ENCODE measurements around the gene CCDC92B.

CCDC92B gene

GRCh38 chr17:2749058-2749783, at the start of gene CCDC92B:
Gene CCDC92B (minus strand): TSS chr17:2749652. CDS start chr17:2735145, 14,507 bp downstream.
- H3K27me3 Mint-ChIP-seq (ENCODE audit: low read depth), result peaks cover 84% of the 10 kb centered on the region
- TF ChIP-seq, protein P1, sequence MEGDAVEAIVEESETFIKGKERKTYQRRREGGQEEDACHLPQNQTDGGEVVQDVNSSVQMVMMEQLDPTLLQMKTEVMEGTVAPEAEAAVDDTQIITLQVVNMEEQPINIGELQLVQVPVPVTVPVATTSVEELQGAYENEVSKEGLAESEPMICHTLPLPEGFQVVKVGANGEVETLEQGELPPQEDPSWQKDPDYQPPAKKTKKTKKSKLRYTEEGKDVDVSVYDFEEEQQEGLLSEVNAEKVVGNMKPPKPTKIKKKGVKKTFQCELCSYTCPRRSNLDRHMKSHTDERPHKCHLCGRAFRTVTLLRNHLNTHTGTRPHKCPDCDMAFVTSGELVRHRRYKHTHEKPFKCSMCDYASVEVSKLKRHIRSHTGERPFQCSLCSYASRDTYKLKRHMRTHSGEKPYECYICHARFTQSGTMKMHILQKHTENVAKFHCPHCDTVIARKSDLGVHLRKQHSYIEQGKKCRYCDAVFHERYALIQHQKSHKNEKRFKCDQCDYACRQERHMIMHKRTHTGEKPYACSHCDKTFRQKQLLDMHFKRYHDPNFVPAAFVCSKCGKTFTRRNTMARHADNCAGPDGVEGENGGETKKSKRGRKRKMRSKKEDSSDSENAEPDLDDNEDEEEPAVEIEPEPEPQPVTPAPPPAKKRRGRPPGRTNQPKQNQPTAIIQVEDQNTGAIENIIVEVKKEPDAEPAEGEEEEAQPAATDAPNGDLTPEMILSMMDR (IDR thresholded peaks at IDR 0.05; ENCODE audit: unreplicated experiment in 3 of 3), result no peak
- H3K36me3 Mint-ChIP-seq (ENCODE audit: low read depth), result no peaks in the 10 kb centered on the region
- no peaks in the 10 kb centered on the region for H3K9me3 Mint-ChIP-seq
- H3K4me1 Mint-ChIP-seq, result peaks cover 4% of the 10 kb centered on the region
- peak within 1 kb of the TSS; percentile 36 to 72 (median 37) for H3K4me3 Mint-ChIP-seq
- no peak within 1 kb of the TSS for H3K27ac Mint-ChIP-seq

- TF ChIP-seq, protein P1 (IDR thresholded peaks at IDR 0.05; ENCODE audit: unreplicated experiment in 3 of 3), result no peak
- Mint-ChIP-seq H3K36me3 (ENCODE audit: low read depth) (no peaks in the 10 kb centered on the region), H3K4me3 (no peak overlapping the region), H3K9me3 (no peaks in the 10 kb centered on the region), H3K27me3 (ENCODE audit: low read depth) (peaks cover 28% of the 10 kb centered on the region), H3K27ac (no peak overlapping the region), H3K4me1 (no peaks in the 10 kb centered on the region)
These were observed 49.2 kb upstream of the CCDC92B start for GRCh38 chr17:2798678-2799077.

DNA sequence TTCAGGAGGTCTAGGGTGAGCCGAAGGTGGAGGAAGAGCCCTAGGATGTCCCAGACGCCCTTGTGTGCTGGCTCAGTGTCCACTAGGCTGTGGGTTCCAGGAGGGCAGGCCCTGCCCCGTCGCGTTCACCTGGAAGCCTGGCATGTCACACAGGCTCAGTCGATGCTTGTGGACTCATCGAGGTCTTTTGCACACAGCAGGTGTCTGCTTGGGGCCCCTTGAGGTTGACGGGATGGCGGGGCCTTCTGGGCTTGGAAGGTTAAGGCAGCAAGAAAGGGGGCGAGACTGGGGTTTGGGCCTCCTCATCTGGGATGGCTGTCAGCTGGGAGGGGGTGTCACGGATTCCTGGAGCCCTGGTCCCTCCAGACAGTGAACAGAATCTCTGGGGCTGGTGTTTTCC, 48.7 kb upstream of the CCDC92B start:
- Mint-ChIP-seq H3K27me3 (ENCODE audit: low read depth) (peaks cover 29% of the 10 kb centered on the region), H3K4me3 (no peak overlapping the region), H3K27ac (no peak overlapping the region), H3K4me1 (no peaks in the 10 kb centered on the region), H3K9me3 (no peaks in the 10 kb centered on the region), H3K36me3 (ENCODE audit: low read depth) (no peaks in the 10 kb centered on the region)
- TF ChIP-seq, protein P1 (IDR thresholded peaks at IDR 0.05; ENCODE audit: unreplicated experiment in 3 of 3), result no peak

DNA sequence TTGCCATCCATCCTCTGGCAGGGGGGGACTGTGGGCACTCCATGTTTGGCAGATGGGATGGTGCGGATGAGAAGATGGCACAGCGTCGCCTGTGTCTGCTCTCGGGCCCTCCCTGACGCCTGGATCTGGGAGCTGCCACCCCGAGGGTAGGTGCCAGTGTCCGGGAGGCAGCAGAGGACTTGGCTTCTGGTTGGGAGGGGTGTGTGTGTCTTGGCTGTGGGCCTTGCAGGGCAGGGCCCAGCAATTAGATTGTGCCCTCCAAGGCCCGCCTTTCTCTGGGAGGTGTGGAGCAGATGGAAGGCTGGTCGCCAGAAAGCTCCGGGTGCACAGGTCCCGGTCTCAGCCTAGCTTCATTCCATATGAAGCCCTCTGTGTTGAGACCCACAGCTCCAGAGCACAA, 48.2 kb upstream of the CCDC92B start:
- TF ChIP-seq, protein P1 (IDR thresholded peaks at IDR 0.05; ENCODE audit: unreplicated experiment in 3 of 3), result no peak
- no peaks in the 10 kb centered on the region for H3K36me3 Mint-ChIP-seq (ENCODE audit: low read depth)

GRCh38 chr17:2797226-2797625, 47.8 kb upstream of the CCDC92B start:
- no peak overlapping the region for H3K27ac Mint-ChIP-seq
- no peaks in the 10 kb centered on the region for H3K36me3 Mint-ChIP-seq (ENCODE audit: low read depth)
- H3K27me3 Mint-ChIP-seq (ENCODE audit: low read depth), result peaks cover 35% of the 10 kb centered on the region
- TF ChIP-seq, protein P1 (IDR thresholded peaks at IDR 0.05; ENCODE audit: unreplicated experiment in 3 of 3), result no peak
- no peaks in the 10 kb centered on the region for H3K9me3 Mint-ChIP-seq
- H3K4me3 Mint-ChIP-seq, result no peak overlapping the region
- H3K4me1 Mint-ChIP-seq, result no peaks in the 10 kb centered on the region

More for the DNA sequence above, 48.2 kb upstream of the CCDC92B start:
- Mint-ChIP-seq H3K27ac (no peak overlapping the region), H3K9me3 (no peaks in the 10 kb centered on the region), H3K4me3 (no peak overlapping the region), H3K27me3 (ENCODE audit: low read depth) (peaks cover 35% of the 10 kb centered on the region), H3K4me1 (no peaks in the 10 kb centered on the region)

All from nephron (organoid).